Measurements from ENCODE around the gene DBET.
"Not testable (repeated sequence)": the region's sequence is repeated elsewhere in the genome, so short reads cannot be mapped to it uniquely, and the experiment has no call there.

The DBET gene

GRCh38 chr4:190064342-190064741 is at the start of gene DBET:
Gene DBET, plus strand, starts transcription at chr4:190064502.
- DNase-seq; in situ Hi-C loops (cut with HindIII; ENCODE audit: low pct_ligation_motif_present, low pct_unique_long_range_greater_than_20kb, low sequenced_read_pairs): not testable (repeated sequence)

GRCh38 chr4:190014771-190015537 is 49.3 kb upstream of the DBET start:
- no peak for DNase-seq
- in situ Hi-C loops (cut with HindIII; ENCODE audit: low pct_ligation_motif_present, low pct_unique_long_range_greater_than_20kb, low sequenced_read_pairs) = no loop called here

GRCh38 chr4:190015538-190016368 is 48.5 kb upstream of the DBET start:
- in situ Hi-C loops (cut with HindIII; ENCODE audit: low pct_ligation_motif_present, low pct_unique_long_range_greater_than_20kb, low sequenced_read_pairs) = no loop called here
- DNase-seq = no peak

- no peak for DNase-seq
- in situ Hi-C loops (cut with HindIII; ENCODE audit: low pct_ligation_motif_present, low pct_unique_long_range_greater_than_20kb, low sequenced_read_pairs) = no loop called here
Observed at GRCh38 chr4:190016369-190017289, 47.7 kb upstream of the DBET start.

GRCh38 chr4:190017357-190018200 is 46.7 kb upstream of the DBET start:
- in situ Hi-C loops (cut with HindIII; ENCODE audit: low pct_ligation_motif_present, low pct_unique_long_range_greater_than_20kb, low sequenced_read_pairs) = no loop called here
- DNase-seq = no peak

- in situ Hi-C loops (cut with HindIII; ENCODE audit: low pct_ligation_motif_present, low pct_unique_long_range_greater_than_20kb, low sequenced_read_pairs) = no loop called here
- DNase-seq = no peak
Observed at GRCh38 chr4:190018201-190018920, 45.9 kb upstream of the DBET start.

- in situ Hi-C loops (cut with HindIII; ENCODE audit: low pct_ligation_motif_present, low pct_unique_long_range_greater_than_20kb, low sequenced_read_pairs) = no loop called here
- no peak for DNase-seq
Observed at GRCh38 chr4:190019023-190019858, 45.1 kb upstream of the DBET start.

- DNase-seq; in situ Hi-C loops (cut with HindIII; ENCODE audit: low pct_ligation_motif_present, low pct_unique_long_range_greater_than_20kb, low sequenced_read_pairs): not testable (repeated sequence)
Observed at GRCh38 chr4:190019859-190020463, 44.3 kb upstream of the DBET start.

GRCh38 chr4:190020790-190021717 is 43.2 kb upstream of the DBET start:
- peak; percentile 81 for DNase-seq
- in situ Hi-C loops (cut with HindIII; ENCODE audit: low pct_ligation_motif_present, low pct_unique_long_range_greater_than_20kb, low sequenced_read_pairs) = no loop called here

GRCh38 chr4:190021973-190022372 is 42.3 kb upstream of the DBET start:
- in situ Hi-C loops (cut with HindIII; ENCODE audit: low pct_ligation_motif_present, low pct_unique_long_range_greater_than_20kb, low sequenced_read_pairs); DNase-seq: not testable (repeated sequence)

- in situ Hi-C loops (cut with HindIII; ENCODE audit: low pct_ligation_motif_present, low pct_unique_long_range_greater_than_20kb, low sequenced_read_pairs); DNase-seq: not testable (repeated sequence)
Observed at GRCh38 chr4:190022614-190023281, 41.6 kb upstream of the DBET start.

- in situ Hi-C loops (cut with HindIII; ENCODE audit: low pct_ligation_motif_present, low pct_unique_long_range_greater_than_20kb, low sequenced_read_pairs); DNase-seq: not testable (repeated sequence)
Observed at GRCh38 chr4:190027156-190027555, 37.1 kb upstream of the DBET start, which contains the start of gene FRG2. Gene FRG2, minus strand, starts transcription at chr4:190027256. Its CDS starts 52 bp downstream, at chr4:190027204.

- DNase-seq; in situ Hi-C loops (cut with HindIII; ENCODE audit: low pct_ligation_motif_present, low pct_unique_long_range_greater_than_20kb, low sequenced_read_pairs): not testable (repeated sequence)
Observed at GRCh38 chr4:190031264-190031663, 33.0 kb upstream of the DBET start.

- DNase-seq; in situ Hi-C loops (cut with HindIII; ENCODE audit: low pct_ligation_motif_present, low pct_unique_long_range_greater_than_20kb, low sequenced_read_pairs): not testable (repeated sequence)
Observed at GRCh38 chr4:190037704-190038388, 26.5 kb upstream of the DBET start.

All from ACHN (cell line).